HL-60 (cell line): ENCODE measurements around the gene CHURC1.

Experiments used
- CTCF ChIP-seq: IDR thresholded peaks from one replicate; pipeline ENCODE4 v1.5.1; 2011; ENCODE audit warnings: low read length, control low read depth, inconsistent platforms; ENCODE audit not compliant: insufficient read depth
- GABPA ChIP-seq: IDR thresholded peaks from 2 replicates; pipeline ENCODE4 v1.6.1; 2012; ENCODE audit warnings: low read depth
- POLR2AphosphoS5 ChIP-seq: IDR thresholded peaks from 2 replicates; pipeline ENCODE4 v1.6.1; 2012; ENCODE audit warnings: low read depth
- REST ChIP-seq: IDR thresholded peaks from 2 replicates; pipeline ENCODE4 v1.6.1; 2012; ENCODE audit warnings: low read depth; ENCODE audit not compliant: insufficient replicate concordance

GRCh38 chr14:64879635-64880220 is 34.5 kb upstream of the CHURC1 start, which contains the start of gene SPTB:
- no peak for TF ChIP-seq CTCF
- TF ChIP-seq POLR2AphosphoS5, result no peak
- TF ChIP-seq REST, result no peak
- TF ChIP-seq GABPA, result no peak
